GM21526 (cell line): ENCODE results near the gene NSRP1.
"Not testable (repeated sequence)": the region's sequence is repeated elsewhere in the genome, so short reads cannot be mapped to it uniquely, and the experiment has no call there.

Experiments used
- ATAC-seq: cut with Tn5 transposase; IDR thresholded peaks from one replicate; pipeline ENCODE4 v1.9.1; 2021; ENCODE audit warnings: moderate library complexity; ENCODE audit not compliant: unreplicated experiment, low FRiP score

The NSRP1 gene, protein sequence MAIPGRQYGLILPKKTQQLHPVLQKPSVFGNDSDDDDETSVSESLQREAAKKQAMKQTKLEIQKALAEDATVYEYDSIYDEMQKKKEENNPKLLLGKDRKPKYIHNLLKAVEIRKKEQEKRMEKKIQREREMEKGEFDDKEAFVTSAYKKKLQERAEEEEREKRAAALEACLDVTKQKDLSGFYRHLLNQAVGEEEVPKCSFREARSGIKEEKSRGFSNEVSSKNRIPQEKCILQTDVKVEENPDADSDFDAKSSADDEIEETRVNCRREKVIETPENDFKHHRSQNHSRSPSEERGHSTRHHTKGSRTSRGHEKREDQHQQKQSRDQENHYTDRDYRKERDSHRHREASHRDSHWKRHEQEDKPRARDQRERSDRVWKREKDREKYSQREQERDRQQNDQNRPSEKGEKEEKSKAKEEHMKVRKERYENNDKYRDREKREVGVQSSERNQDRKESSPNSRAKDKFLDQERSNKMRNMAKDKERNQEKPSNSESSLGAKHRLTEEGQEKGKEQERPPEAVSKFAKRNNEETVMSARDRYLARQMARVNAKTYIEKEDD

GRCh38 chr17:30116661-30117551 is at the start of gene NSRP1:
Gene NSRP1, plus strand, starts transcription at chr17:30116816. Its CDS starts 28 bp downstream, at chr17:30116844.
- peak; percentile 77 for ATAC-seq

- no peak for ATAC-seq
These were observed 48.2 kb upstream of the NSRP1 start for GRCh38 chr17:30068465-30068864.

- ATAC-seq = no peak
These were observed 42.4 kb upstream of the NSRP1 start for GRCh38 chr17:30074254-30074653.

- no peak for ATAC-seq
These were observed 41.9 kb upstream of the NSRP1 start for GRCh38 chr17:30074730-30075129.

DNA sequence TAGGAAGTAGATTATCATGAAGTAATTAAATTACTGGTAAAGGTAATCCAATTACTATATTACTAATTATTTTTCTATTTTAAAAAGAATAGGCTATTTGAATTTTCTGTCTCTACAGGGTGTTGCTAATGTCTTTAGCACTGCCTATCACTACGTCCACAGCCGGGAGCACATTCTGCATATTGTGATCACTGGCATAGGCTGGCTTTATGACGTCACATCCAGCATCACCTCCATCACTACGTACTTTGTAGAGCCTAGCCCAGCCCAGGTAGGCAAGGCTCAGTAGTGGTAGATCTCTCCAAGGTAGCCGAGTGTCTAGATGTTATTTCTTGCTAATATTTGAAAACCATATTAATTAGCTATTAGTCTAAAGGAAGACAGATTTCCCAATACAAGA is 33.8 kb upstream of the NSRP1 start:
- no peak for ATAC-seq

GRCh38 chr17:30084788-30085187 is 31.8 kb upstream of the NSRP1 start:
- ATAC-seq = no peak

DNA sequence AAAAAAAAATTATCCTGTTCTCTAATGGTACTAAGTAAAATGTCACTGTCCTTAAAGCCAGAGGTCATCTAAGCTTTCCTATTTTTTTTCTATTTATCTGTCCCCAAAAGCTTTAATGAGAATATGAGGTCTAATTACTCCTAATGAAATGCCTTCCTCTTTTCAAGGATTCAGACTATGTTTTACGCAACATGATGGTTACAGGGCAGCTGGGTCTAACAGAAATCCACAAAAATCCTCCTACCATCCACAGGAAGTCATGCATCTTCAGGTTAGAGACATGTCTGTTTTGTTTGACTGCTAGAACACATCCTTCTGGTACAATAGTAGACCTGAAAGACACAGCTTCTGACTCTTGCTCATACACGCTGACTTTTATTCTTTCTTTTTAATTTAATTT is 29.7 kb upstream of the NSRP1 start:
- no peak for ATAC-seq

GRCh38 chr17:30087431-30087830 is 29.2 kb upstream of the NSRP1 start:
- ATAC-seq = not testable (repeated sequence)

GRCh38 chr17:30091121-30091670 is 25.4 kb upstream of the NSRP1 start:
- no peak for ATAC-seq

GRCh38 chr17:30091771-30092170 is 24.8 kb upstream of the NSRP1 start:
- no peak for ATAC-seq

DNA sequence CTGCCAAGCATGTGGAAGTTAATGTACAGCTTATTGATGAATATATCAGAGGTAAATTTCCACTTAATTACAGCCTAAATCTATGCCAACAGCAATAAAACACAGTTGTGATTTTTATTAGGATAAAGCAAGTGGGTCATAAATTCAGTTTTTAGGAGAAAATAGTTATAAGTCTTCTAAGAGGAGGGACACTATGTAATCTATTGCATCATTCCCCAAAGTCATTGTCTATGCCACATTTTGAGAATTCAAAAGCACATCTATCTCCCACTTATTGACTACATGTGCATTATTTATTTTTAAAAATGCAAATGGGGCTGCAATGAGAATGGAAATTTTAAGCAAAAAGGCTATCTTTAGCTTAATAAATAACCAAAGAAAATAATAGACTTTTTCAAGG is 23.7 kb upstream of the NSRP1 start:
- no peak for ATAC-seq

DNA sequence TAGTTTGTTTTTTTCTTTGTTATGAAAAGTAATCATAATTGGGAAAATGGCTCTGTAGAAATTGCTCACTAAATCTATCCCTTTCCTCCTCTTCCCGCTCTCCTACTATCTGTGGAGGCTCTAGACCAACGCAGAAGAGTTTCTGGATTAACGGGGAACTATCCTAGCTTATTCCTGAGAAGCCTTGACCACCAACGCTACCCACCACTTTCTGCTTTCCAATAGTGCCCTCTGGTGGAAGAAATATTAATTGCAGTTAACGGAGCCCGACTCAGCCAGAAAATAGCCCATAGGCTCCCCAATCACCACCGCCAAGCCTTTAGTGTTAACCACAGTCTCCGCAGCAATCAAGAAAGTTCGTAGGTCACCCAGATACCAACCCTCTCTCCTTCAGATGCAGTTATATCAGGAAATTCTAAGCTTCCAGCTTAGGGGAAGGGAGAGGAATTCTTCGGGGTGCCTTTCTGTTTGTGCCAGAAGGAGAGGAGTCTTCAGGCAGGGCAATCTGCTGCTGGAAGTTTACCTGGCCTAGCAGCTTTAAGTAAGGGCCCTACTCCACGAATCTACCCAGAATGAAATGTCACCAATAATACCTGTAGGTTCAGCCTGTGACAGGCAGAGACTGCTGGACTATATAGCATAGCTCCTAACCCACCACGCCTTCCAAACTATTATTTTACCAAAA is 23.0 kb upstream of the NSRP1 start:
- no peak for ATAC-seq

DNA sequence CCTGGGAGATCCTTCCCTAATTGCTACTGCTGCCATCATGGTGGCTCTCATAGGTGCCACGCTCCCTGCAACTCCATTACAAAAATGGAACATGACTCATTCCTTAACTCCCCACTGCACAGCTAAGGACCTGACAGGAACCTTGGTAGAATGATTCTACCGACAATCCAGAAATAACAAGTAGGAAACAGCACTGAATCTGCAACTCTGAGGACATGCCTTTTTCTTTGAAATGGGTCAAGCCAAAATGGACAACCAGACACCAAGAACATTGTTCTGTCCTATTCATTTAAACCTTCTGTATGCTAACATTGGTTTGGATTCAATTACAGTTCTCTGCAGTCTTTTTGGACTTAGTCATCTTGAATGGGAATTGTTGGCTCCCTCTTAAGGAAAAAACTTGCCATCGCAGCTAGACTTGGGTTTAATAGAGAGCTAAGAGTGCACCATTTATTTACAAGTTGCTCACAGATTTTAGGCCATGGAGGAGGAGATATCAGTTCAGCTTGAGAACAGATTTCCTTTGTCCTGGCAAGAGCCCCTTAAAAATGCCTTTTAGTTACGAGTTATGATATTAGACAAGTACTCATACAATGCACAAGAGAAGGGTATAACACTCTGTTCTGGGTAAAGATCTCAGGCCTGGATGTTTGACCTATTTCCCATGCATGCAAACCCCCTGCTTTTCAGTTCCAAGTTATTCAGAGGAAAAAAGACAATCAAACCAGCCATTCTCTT is 20.9 kb upstream of the NSRP1 start:
- ATAC-seq = no peak

GRCh38 chr17:30101686-30102390 is 14.8 kb upstream of the NSRP1 start:
- no peak for ATAC-seq

GRCh38 chr17:30103921-30104320 is 12.7 kb upstream of the NSRP1 start:
- ATAC-seq = no peak

- ATAC-seq = peak; percentile 61
These were observed 11.9 kb upstream of the NSRP1 start for GRCh38 chr17:30104575-30105339.

DNA sequence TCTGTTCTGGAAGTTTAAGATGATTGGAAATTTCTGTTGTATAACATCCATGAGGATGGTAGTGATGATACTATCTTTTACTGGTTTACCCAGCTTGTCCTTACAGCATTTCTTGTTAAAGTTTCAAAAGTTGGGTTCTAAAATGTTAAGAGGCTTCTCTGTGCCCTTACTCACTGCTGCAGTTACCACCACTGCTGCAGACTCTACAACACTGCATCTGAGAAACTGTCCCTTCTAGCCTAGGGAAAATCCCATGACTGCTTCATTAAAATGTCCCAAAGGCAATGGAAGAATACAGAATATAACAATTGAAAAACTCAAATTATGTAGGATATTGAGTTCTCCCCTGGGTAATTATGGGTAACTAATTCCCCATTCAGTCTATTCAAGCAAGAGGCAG is 3.8 kb upstream of the NSRP1 start:
- no peak for ATAC-seq

- no peak for ATAC-seq
These were observed 3.4 kb upstream of the NSRP1 start for GRCh38 chr17:30113213-30113612.

DNA sequence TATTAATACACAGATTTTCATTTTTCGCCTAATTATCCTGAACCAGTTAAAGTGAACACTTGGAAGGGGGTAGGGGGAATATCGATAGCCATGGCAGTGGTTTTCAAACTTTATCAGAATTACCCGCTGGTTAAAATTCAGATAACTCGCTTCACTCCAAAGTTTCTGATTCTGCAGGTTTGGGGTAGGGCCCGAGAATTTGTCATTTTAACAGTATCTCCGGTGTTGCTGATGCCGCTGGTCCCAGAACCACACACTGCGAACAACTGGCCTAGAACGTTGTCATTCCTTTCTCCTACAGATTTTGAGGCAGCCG is 313 bp upstream of the NSRP1 start:
- no peak for ATAC-seq
